ENCODE results near the gene RPL6.

Gene RPL6

GRCh38 chr12:112370868-112371510, 38.4 kb downstream of the RPL6 start:
- DNase-seq, result no peak

GRCh38 chr12:112370199-112370598, 39.2 kb downstream of the RPL6 start:
- DNase-seq, result no peak

- no peak for DNase-seq
Measured at GRCh38 chr12:112368856-112369255, 40.5 kb downstream of the RPL6 start.

DNA sequence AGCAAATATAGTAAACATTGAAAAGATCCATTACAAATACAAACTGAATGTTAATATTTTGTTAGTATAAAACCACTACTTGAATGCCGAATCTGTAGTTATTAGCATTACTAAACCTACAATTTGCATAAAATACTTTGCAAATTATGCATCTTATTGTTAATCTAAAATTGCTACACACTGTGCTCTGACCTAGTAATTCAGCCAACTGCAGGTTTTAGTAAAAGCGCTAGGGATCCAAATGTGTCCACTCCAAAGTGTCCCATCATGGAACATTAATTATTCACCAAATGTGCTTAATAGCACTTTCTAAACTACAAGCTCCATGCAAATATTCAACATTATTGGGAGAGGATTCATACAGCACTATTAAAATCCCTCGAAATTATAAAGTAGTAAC, 41.4 kb downstream of the RPL6 start:
- no peak for DNase-seq

- no peak for DNase-seq
Measured at GRCh38 chr12:112362310-112362709, 47.1 kb downstream of the RPL6 start.

GRCh38 chr12:112361271-112361670, 48.1 kb downstream of the RPL6 start:
- DNase-seq, result no peak

GRCh38 chr12:112359290-112359689, 50.1 kb downstream of the RPL6 start:
- DNase-seq, result no peak

DNA sequence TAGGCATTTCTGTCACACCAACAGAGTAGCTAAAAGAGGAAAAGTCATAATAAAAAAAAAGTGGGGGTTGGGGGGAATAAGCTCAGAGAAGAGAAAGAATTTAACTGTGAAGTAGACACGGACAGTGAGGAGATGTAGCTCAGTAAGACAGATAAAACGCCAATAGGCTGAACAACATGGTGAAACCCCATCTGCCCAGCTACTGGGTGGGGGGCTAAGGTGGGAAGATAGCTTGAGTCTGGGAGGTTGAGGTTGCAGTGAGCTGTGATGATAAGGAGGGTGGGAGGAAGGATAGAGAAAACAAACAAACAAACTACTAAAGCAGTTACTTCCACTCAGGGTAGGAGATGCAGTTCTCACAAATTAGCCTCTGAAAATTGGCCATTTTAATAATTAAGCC, 52.2 kb downstream of the RPL6 start:
- no peak for DNase-seq
